ENCODE results near the gene IFIT2.
"Not testable (repeated sequence)": the region's sequence is repeated elsewhere in the genome, so short reads cannot be mapped to it uniquely, and the experiment has no call there.

DNA sequence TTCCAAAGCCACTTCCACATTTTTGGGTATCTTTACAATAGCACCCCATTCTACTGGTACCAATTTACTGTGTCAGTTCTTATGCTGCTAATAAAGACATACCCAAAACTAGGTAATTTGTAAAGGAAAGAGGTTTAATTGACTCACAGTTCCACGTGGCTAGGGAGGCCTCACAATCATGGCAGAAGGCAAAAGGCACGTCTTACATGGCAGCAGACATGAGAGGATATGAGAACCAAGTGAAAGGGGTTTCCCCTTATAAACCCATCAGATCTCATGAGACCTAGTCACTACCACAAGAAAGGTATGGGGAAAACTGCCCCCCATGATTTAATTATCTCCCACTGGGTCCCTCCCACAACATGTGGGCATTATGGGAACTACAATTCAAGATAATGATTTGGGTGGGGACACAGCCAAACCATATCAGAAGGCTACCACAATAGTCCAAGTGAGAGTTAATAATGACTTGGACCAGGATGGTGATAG is 46.7 kb upstream of the IFIT2 start:
- not testable (repeated sequence) for TF ChIP-seq EP300 (IDR thresholded peaks at IDR 0.05)
- TF ChIP-seq, protein P1, sequence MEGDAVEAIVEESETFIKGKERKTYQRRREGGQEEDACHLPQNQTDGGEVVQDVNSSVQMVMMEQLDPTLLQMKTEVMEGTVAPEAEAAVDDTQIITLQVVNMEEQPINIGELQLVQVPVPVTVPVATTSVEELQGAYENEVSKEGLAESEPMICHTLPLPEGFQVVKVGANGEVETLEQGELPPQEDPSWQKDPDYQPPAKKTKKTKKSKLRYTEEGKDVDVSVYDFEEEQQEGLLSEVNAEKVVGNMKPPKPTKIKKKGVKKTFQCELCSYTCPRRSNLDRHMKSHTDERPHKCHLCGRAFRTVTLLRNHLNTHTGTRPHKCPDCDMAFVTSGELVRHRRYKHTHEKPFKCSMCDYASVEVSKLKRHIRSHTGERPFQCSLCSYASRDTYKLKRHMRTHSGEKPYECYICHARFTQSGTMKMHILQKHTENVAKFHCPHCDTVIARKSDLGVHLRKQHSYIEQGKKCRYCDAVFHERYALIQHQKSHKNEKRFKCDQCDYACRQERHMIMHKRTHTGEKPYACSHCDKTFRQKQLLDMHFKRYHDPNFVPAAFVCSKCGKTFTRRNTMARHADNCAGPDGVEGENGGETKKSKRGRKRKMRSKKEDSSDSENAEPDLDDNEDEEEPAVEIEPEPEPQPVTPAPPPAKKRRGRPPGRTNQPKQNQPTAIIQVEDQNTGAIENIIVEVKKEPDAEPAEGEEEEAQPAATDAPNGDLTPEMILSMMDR (IDR thresholded peaks at IDR 0.05), result not testable (repeated sequence)

Data from suprapubic skin (tissue), 3 donors.